Osteocyte (in vitro differentiated cells): ENCODE data around the gene SLC43A3. TPM values are rescaled to one million over a fixed set of nuclear protein-coding genes. Genes with fewer than 3 reads are reported as not detected.
"Not testable (repeated sequence)": the region's sequence is repeated elsewhere in the genome, so short reads cannot be mapped to it uniquely, and the experiment has no call there.

Source experiments
- DNase-seq: peaks from one replicate; pipeline ENCODE4 v3.0.0; 2021; ENCODE audit warnings: mixed read lengths; ENCODE audit not compliant: unreplicated experiment; ENCODE audit errors: extremely low spot score
- H3K27ac Mint-ChIP-seq: one replicate; pipeline ENCODE4 v1.8.0; 2021; ENCODE audit warnings: mild to moderate bottlenecking, mixed read lengths; ENCODE audit not compliant: unreplicated experiment
- H3K27me3 Mint-ChIP-seq: one replicate; pipeline ENCODE4 v1.8.0; 2021; ENCODE audit warnings: mixed read lengths; ENCODE audit not compliant: unreplicated experiment
- H3K36me3 Mint-ChIP-seq: one replicate; pipeline ENCODE4 v1.8.0; 2021; ENCODE audit warnings: mixed read lengths; ENCODE audit not compliant: unreplicated experiment
- H3K4me1 Mint-ChIP-seq: one replicate; pipeline ENCODE4 v1.8.0; 2021; ENCODE audit warnings: mixed read lengths; ENCODE audit not compliant: unreplicated experiment
- H3K4me3 Mint-ChIP-seq: one replicate; pipeline ENCODE4 v1.8.0; 2021; ENCODE audit warnings: mild to moderate bottlenecking, moderate library complexity, mixed read lengths; ENCODE audit not compliant: unreplicated experiment
- H3K9me3 Mint-ChIP-seq: one replicate; pipeline ENCODE4 v1.8.0; 2021; ENCODE audit warnings: mixed read lengths; ENCODE audit not compliant: unreplicated experiment
- total RNA-seq: library from RNA; stranded (reverse); gene quantifications from 2 replicates; pipeline ENCODE4 v1.2.1, GENCODE V29; 2021
- TF ChIP-seq, protein P1 (sequence below): fragments of 200-600 bp; sonication (generic); IDR thresholded peaks from 2 replicates; pipeline ENCODE4 v1.5.0; 2021; ENCODE audit warnings: antibody characterized with exemption, mild to moderate bottlenecking, moderate library complexity

Gene SLC43A3
- total RNA-seq, 1 donor from 2014 or later, result 14.9 TPM

DNA sequence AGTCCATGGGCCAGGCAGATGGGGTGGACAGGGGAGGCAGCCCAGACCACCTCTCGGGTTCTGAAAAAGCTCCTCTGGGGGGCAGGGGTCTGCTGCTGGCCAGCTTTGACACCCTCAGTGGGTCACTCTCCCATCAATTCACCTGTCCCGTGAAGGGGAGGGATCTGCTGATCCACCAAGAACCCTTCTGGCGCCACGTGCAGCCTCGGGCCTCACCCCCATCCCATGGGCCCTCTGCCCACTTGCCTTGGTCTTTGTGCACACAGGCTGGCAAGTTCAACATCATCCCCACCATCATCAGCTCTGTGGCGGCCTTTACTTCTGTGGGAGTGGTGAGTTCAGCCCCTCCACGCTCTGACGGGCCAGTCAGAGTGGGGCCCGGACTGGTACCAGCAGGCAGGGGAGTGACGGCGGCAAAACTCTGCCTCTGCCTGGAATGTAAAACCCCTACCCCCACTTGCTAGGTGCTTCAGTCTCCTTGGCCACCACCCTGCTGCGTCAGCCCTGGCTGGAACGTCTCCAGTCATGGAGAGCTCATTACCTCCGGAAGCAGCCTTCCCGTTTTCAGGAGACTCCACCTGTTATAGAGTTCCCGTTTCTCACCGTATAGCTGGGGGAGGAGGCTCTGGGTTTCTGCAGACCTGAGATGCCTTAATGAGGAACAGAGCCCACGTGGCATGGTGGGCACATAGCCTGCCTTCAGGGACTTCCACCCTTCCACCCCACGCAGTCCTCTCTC is 58.6 kb downstream of the SLC43A3 start:
- Mint-ChIP-seq H3K27me3 (peaks cover 29% of the 10 kb centered on the region), H3K9me3 (no peaks in the 10 kb centered on the region), H3K4me1 (peaks cover 3% of the 10 kb centered on the region), H3K27ac (no peak overlapping the region), H3K36me3 (no peaks in the 10 kb centered on the region), H3K4me3 (no peak overlapping the region)
- DNase-seq, result no peak
- TF ChIP-seq, protein P1, sequence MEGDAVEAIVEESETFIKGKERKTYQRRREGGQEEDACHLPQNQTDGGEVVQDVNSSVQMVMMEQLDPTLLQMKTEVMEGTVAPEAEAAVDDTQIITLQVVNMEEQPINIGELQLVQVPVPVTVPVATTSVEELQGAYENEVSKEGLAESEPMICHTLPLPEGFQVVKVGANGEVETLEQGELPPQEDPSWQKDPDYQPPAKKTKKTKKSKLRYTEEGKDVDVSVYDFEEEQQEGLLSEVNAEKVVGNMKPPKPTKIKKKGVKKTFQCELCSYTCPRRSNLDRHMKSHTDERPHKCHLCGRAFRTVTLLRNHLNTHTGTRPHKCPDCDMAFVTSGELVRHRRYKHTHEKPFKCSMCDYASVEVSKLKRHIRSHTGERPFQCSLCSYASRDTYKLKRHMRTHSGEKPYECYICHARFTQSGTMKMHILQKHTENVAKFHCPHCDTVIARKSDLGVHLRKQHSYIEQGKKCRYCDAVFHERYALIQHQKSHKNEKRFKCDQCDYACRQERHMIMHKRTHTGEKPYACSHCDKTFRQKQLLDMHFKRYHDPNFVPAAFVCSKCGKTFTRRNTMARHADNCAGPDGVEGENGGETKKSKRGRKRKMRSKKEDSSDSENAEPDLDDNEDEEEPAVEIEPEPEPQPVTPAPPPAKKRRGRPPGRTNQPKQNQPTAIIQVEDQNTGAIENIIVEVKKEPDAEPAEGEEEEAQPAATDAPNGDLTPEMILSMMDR, result no peak

DNA sequence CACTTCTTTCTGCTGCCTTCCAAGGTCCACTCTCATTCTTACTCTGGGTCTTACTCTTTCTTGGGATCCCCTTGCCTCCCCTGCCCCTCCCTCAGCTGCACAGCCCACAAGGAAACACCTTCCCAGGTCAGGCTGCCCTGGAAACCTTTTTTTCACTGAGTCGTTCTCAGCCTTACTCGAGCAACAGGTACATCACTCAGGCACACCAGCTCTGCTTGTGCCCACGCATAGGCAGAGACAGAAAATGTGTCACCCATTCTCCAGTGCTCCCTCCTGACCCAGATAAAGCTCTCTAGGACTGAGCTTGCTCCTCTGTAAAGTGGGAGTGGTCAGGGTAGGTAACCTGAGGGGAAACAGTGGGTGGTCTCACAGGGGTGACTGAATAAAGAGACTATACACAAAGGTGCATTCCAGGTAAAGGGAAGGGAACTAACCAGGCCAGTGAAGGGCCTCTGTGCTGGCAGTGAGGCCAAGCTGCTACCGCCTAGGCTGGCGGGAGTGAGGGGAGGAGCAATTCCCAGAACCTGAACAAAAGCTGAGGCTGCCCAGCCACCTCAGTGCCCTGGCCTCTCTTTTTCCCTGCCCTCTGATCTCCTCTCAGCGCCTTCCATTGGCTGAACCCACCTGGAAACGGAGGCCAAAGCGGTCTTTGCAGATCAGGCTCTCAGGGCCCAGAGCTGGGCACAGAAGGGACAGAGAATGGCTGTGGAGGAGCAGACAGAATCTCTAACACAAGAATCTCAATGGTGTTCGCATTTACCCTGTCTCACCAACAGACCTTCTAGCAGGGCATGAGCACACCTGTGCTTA is 61.9 kb downstream of the SLC43A3 start:
- Mint-ChIP-seq H3K4me1 (peaks cover 4% of the 10 kb centered on the region), H3K9me3 (no peaks in the 10 kb centered on the region), H3K27me3 (peaks cover 37% of the 10 kb centered on the region), H3K4me3 (no peak overlapping the region), H3K27ac (no peak overlapping the region), H3K36me3 (no peaks in the 10 kb centered on the region)
- no peak for DNase-seq
- TF ChIP-seq, protein P1, result no peak

DNA sequence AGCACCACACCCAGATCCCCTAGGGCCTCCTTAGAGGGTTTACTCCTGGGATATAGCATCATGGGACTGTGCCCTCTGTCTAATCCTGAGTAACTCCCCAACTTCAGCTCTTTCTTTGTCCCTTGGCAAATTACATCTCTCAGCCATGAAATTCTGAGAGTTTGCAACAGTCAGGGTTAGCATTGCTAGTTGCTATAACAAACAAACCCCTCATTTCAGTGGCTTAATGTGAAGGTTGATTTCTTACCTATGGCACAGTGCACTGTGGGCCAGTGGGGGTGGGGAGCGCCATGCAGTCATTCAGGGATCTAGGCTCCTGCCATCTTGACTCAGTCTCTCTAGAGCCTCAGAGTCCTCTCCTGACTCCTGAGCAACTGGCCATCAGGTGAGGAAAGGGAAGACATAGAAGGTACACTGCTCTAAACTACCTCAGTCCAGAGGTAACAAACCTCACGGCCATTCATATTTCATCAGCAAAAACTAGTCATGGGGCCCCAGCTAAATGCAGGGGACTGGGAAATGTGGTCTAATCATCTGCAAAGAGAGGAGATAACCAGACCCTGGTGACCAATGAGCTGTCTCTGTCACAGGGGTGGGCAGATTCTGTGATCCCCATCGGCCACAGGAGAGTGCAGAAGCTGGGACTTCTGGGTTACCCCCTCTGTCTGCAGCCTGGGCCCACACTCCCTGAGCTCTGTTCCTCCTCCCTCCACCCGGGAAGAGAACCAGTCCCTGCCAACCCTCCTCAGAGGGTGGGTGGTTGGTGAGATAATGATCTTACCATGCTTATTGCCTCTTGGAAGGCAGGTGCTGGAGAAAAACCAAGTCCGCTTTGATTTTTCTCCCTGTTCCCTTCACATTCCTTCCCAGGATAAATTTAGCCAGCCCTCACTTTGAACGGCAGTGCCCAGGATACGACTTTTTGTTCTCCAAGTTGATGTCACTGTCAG is 63.5 kb downstream of the SLC43A3 start:
- no peaks in the 10 kb centered on the region for H3K36me3 Mint-ChIP-seq
- TF ChIP-seq, protein P1, result no peak
- no peak for DNase-seq
- H3K4me3 Mint-ChIP-seq, result no peak overlapping the region
- peaks cover 3% of the 10 kb centered on the region for H3K4me1 Mint-ChIP-seq
- H3K27me3 Mint-ChIP-seq, result peaks cover 36% of the 10 kb centered on the region
- H3K27ac Mint-ChIP-seq, result no peak overlapping the region
- no peaks in the 10 kb centered on the region for H3K9me3 Mint-ChIP-seq

DNA sequence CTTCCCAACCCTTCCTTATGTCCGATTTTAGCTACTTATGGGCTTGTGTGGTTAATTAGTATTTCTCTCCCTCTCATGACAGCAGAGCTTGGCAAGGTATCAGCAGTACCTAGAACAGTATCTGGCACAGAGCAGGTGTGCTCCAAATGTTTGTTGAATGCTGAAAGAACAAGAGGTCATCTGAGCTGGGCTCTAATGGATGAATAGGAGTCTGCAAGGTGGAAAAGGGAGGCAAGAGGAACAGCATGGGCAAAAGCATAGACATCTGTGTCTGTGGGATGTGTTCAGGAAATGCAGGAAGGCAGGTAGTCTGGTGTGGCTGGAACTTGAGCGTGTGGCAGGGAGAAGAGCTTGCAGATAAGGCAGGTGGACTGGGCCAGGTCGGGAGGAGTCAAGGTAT is 65.0 kb downstream of the SLC43A3 start:
- no peaks in the 10 kb centered on the region for H3K36me3 Mint-ChIP-seq
- TF ChIP-seq, protein P1, result no peak
- no peak for DNase-seq
- H3K9me3 Mint-ChIP-seq, result no peaks in the 10 kb centered on the region
- peaks cover 34% of the 10 kb centered on the region for H3K27me3 Mint-ChIP-seq
- no peak overlapping the region for H3K4me3 Mint-ChIP-seq
- no peak overlapping the region for H3K27ac Mint-ChIP-seq
- peaks cover 3% of the 10 kb centered on the region for H3K4me1 Mint-ChIP-seq

DNA sequence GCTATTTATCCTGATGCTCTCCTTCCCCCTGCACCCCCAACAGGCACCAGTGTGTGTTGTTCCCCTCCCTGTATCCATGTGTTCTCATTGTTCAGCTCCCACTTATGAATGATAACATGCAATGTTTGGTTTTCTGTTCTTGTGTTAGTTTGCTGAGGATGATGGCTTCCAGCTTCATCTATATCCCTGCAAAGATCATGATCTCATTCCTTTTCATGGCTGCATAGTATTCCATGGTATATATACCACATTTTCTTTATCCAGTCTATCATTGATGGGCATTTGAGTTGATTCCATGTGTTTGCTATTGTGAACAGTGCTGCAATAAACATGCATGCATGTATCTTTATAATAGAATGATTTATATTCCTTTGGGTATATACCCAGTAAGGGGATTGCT is 65.5 kb downstream of the SLC43A3 start:
- H3K27me3 Mint-ChIP-seq, result peaks cover 34% of the 10 kb centered on the region
- not testable (repeated sequence) for H3K4me3 Mint-ChIP-seq, H3K9me3 Mint-ChIP-seq, DNase-seq, H3K4me1 Mint-ChIP-seq, H3K27ac Mint-ChIP-seq, H3K36me3 Mint-ChIP-seq
